Suprapubic skin (tissue), 4 donors: ENCODE data around the gene ZFP36L1.

Source experiments
- POLR2A ChIP-seq, 2 donors: fragments of 450-650 bp; IDR thresholded peaks; one replicate each; pipeline ENCODE4 v1.6.1; 2017; ENCODE audit warnings: antibody characterized with exemption in 2 of 2, mild to moderate bottlenecking in 2 of 2, moderate library complexity in 2 of 2
- POLR2AphosphoS5 ChIP-seq, 3 donors: sonication (generic); formaldehyde crosslinking; IDR thresholded peaks; one replicate each; pipeline ENCODE4 v1.6.1; 2017; ENCODE audit warnings: antibody characterized with exemption in 3 of 3
- TF ChIP-seq, protein P1 (sequence below), 2 donors: fragments of 200-600 bp in 1 of 2; fragments of 450-650 bp in 1 of 2; sonication (generic) in 1 of 2; IDR thresholded peaks; one replicate each; pipeline ENCODE4 v1.5.1; 2016 to 2019; ENCODE audit warnings: antibody characterized with exemption in 2 of 2, mild to moderate bottlenecking in 1 of 2, moderate library complexity in 1 of 2

DNA sequence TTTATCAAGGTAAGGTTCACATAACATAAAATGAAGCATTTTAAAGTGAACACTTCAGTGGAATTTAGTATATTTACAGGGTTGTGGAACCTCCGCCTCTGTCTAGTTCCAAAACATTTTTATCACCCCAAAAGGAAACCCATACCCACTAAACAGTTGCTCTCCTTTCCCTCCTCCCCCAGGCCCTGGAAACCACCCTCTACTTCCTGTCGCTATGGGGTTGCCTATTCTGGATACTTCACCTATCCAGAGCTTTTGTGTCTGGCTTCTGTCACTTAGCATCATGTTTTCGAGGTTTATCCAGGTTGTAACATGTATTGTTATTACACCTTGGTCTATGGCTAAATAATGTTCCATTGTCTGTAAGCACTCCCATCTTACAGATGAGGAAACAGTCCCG is 27.7 kb upstream of the ZFP36L1 start:
- TF ChIP-seq, protein P1, sequence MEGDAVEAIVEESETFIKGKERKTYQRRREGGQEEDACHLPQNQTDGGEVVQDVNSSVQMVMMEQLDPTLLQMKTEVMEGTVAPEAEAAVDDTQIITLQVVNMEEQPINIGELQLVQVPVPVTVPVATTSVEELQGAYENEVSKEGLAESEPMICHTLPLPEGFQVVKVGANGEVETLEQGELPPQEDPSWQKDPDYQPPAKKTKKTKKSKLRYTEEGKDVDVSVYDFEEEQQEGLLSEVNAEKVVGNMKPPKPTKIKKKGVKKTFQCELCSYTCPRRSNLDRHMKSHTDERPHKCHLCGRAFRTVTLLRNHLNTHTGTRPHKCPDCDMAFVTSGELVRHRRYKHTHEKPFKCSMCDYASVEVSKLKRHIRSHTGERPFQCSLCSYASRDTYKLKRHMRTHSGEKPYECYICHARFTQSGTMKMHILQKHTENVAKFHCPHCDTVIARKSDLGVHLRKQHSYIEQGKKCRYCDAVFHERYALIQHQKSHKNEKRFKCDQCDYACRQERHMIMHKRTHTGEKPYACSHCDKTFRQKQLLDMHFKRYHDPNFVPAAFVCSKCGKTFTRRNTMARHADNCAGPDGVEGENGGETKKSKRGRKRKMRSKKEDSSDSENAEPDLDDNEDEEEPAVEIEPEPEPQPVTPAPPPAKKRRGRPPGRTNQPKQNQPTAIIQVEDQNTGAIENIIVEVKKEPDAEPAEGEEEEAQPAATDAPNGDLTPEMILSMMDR (IDR thresholded peaks at IDR 0.05), result no peak
- TF ChIP-seq POLR2A (IDR thresholded peaks at IDR 0.05) (no peak), POLR2AphosphoS5 (IDR thresholded peaks at IDR 0.05) (no peak)
